CD4-positive, alpha-beta T cell treated with Interleukin-4 for 1 hour (primary cell): ENCODE results near the gene GPR132.

Experiments used
- DNase-seq, 2 donors: peaks; one replicate each; pipeline ENCODE4 v3.0.0-alpha.2; 2020 to 2022

The GPR132 gene

DNA sequence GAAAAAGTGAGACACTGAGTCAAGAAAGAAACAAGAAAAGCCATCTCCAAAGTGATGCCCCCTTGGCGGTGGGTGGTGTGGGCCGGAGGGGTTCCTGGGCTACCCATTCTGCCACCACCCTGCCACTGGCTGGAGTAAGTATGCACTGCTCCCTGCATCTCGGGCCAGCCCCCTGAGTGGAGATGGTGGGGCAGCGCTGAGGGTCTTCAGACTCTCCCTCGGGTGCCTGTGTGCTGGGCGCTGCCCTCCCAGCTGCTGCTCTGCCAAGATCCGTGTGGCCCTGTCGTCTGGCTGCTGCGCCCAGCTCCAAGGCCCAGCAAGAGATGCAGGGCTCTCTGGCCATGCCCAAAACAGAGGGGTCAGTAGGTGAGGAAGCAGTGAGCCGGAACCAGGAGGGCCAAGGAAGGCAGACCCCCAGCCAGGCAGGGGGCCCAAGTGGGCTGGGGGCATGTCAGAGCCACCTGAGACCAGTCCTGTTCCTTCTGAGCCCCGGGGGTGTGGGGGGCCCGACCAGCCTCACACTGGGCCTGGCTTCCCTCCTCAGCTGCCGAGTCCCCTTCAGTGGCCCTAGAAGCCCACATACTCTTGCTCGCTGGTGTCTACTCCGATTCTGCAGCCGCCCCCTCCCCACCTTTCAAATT, 5.2 kb downstream of the GPR132 start:
- no peak for DNase-seq

DNA sequence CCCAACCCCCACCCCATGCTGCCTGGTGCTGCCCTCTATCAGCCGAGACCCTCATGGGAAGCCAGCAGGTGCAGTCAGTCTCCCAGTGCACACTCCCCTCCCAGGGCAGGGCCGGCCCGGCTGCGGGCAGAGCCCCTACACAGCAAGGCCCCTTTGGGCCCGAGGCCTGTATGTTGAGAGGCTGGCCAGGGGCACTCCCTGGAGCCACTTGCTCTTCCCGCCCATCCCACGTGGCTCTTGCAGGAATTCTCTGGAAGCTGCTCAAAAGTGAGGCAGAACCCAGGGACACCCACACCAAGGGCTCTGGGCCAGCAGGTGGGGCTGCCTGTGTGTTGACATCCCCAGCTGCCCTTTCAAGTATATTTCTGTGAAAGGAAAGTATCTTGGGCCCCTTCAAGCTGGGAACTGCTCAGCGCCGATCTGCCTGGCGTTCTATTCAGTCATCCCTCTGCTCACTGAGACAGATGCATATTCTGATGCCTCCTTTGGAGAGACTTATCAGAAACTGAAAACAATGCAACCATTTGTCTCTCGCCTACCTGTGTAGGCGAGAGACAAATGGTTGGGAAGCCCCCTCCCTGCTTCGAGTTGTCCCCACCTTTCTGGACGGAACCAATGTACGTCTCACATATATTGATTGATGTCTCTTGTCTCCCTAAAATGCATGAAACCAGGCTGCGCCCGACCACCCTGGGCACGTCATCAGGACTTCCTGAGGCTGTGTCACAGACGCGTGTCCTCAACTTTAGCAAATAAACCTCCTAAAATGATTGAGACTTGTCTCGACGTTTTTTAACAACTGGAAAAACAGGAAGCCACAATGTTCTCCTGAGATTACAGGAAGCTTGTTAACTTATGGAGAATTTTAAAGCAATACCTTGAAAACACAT, 6.0 kb downstream of the GPR132 start:
- DNase-seq, result peak; percentile 64 to 77

DNA sequence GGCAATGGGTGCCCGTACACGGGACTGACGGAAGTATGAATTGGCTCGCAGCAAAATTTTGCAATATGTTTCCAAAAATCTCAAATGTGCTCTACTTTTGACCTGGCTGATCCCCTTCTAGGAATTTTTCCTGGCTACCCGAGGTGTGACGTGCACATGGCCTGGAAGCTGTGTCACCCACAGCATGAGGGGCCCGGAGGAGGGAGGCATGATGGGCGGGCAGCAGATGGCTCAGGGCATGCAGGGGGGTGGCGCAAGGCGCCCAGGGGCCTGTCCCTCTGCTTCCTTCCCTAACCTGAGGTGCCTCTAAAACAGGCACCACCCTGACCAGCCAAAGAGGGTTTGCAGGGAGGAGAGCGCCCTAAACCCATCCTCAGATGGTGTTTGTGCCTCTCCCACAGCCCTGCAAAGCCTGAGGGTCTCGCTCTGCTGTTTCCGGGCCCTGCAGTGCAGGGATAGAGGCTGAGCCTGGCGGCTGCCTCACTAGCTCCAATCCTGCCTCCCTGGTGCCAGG, 6.7 kb downstream of the GPR132 start:
- DNase-seq, result no peak

DNA sequence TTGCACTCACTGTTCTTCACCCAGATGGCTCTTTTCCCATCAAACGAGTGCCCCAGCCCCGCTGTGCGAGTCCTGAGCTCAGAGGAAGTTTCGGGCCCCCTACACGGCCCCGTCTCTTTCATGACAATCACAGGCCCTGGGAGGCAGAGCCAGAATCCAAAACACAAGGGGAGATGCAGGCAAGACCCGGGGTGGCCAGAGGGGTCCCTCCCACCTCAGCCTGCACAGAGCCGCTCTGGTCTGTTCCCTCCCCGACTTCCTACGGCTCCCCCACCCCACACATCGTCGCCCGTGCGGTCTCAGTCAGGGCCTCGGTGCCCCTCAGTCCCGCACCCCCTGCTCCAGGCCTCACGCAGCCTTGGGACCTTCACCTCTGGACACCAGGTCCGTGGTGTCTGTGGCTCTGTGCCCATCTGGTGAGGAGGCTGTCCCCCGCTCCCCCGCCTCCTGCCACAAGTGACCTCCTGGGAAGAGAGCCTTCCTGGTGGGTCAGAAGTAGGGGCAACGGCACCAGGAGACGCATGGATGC, 8.9 kb downstream of the GPR132 start:
- DNase-seq, result no peak

DNA sequence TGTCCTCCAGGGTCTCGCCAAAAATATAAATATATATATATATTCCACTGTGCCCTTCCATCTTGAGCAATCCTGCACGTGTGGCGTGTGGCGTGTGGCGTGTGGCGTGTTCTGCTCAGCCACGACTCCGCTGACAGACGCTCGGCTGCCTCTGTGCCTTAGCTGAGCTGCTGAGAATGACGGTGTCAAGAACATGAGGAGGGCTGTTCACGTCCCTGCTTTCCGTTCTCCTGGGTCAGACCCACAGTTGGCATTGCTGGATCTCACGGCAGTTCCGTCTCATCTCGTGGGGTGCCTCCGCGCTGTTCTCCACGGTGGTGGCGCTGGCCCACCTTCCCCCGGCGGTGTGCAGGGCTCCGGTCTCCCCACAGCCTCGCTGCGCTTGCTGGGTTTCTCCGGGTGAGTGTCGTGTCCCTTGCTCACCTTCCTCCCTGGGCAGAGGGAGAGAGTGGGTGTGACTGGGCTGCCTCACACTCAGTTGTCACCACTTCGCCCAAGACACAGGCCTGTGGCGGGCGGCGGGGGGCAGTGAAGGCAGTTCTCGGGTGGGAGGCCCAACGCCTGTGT, 9.4 kb downstream of the GPR132 start:
- no peak for DNase-seq

DNA sequence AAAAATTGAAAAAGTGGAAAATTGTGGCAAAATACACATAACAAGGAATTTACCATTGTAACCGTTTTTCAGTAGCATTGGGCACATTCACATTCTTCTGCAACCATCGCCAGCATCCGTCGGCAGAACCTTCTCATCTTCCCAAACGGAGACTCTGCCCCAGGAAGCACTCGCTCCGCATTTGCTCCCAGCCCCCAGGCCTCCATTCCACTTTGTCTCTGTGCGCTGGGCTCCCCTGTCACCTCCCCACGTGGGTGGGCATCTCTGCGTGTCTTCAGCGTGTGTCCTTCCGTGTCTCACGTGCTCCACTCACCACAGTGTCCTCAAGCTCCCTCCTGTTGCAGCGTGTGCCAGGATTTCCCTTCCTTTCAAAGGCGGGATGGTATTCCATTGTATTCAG, 9.9 kb downstream of the GPR132 start:
- DNase-seq, result no peak

DNA sequence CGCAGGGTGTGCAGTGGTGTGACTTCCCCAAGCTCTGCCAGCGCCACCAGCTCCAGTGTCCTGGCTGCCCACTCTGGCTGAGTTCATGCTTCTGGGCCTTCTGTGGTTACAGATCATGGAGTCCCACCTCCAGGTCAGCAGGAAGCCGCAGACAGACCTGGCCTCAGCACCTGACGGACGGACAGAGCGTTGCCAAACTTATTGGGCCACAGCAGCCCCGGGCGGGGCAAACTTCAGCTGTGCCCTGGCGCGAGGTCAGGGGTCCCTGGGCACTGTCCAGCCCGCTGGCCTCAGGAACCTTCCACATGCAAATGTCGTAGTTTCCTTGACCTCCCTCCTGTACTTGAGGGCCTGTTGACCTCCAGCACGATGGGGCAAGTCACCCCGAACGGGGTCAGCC, 11.2 kb downstream of the GPR132 start:
- no peak for DNase-seq

DNA sequence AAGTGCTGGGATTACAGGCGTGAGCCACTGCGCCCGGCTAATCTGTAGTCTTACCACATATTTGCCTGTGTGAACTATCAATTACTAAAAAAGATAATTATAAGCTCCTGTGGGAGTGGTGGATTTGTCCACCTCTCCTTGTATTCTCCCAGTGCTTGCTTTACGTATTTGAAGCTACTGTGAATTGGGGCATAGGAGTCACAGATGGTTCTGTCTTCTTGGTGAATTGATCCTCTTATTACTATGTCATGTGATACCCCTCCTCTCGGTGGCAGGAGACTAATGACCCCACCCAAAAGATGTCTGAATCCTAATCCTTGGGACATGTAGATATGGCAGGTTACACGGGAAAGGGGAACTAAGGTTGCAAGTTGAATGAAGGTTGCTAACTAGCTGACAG, 11.8 kb downstream of the GPR132 start:
- no peak for DNase-seq

DNA sequence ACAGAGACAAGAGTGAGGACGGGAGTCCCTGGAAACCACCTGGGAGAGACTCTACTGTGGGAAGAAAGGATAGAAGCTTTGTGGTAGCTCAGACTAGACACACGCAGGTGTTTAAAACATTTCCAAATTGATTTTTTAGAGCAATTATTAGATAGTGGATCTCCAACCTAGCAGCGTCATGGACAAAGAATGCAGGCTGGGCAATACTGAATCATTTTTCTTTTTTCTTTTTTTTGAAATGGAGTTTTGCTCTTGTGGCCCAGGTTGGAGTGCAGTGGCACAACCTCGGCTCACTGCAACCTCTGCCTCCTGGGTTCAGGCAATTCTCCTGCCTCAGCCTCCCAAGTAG, 13.1 kb downstream of the GPR132 start:
- no peak for DNase-seq

DNA sequence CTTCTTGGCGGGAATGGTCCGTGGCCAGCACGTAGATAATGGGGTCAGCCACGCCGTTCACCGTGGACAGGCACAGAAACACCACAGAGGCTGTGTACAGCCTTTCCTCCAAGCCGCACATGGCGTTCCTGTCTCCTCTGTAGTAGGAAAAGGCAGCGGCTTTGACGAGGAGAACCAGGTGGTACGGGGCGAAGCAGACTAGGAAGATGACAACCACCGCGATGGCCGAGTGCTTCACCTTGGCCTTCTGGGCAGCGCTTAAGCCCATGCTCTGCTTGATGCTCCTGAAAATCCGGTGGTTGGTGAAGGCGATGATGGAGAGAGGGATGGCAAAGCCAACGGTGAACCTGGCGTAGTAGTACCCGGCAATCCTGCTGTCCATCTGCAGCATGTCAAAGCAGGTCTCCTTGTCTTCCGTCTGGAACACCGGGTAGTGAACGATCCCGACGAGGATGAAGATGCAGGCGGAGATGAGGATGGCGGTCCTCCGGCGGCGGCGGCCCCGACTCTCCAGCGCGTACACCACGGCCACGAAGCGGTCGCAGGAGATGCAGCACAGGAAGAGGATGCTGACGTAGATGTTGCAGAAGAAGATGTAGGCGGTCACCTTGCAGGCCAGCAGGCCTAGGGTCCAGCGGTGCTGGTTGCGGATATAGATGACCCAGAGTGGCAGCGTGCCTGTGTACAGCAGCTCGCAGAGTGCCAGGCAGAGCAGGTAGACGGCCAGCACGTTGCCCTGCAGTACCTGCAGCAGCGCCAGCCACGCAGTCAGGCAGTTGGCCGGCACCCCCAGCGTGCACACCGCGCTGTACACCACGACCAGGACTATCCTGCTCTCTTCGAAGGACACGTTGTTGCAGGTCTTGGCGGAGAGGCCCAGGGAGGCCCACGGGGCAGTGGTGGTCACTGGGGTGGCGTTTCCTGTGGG, 13.8 kb downstream of the GPR132 start:
- no peak for DNase-seq

DNA sequence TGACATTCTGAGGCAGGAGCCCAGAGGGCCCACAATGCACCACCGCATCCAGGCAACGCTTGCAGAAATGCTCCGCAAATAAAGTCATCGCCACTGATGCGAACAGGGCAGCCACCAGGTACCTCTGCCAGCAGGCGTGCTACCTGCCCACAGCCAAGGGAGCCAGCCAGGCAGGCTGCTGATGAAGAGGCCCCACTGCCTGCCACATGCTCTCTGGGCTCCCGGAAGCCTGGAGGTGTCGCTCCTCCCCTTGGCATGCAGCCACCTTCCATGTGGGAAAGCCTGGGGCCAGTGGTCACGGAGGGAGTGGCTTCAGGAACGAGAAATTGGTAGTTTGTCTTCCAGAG, 14.7 kb downstream of the GPR132 start:
- DNase-seq, result no peak

DNA sequence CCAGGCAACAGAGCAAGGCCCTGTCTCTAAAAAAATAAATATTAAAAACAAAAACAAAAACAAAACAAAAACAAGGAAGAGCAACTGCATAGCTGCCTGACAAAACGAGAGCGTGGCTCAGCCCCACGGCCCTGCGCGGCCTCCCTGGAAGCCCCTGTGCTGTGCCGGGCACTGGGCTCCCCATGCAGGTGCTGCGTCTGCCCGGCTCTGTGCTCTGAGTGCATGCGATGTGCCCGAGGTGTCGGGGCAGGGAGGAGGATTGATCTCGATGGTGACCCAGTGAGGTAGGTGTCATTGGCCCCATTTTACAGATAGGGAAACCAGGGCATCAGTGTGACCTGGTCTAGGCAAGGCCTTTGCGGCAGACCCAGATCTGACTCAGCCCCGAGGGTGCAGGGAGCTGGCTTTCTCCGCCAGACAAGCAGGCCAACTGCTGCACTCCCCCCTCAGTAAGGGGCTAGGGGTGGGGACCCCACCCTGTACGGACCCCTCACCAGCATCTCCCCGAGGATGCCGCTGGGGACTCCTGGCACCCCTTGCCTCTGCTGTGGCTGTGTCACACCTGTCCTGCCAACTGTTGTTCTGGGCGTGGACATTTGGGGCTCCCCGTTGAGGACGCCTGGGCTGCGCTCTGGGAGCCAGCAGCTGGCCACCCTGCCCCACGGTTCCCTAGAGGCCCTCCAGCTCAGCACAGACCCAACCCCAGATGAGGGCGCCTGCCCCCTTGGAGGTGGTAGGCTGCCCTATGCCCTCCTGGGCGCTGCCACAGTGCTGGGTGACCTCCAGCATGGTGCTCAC, 15.3 kb downstream of the GPR132 start:
- DNase-seq, result no peak

DNA sequence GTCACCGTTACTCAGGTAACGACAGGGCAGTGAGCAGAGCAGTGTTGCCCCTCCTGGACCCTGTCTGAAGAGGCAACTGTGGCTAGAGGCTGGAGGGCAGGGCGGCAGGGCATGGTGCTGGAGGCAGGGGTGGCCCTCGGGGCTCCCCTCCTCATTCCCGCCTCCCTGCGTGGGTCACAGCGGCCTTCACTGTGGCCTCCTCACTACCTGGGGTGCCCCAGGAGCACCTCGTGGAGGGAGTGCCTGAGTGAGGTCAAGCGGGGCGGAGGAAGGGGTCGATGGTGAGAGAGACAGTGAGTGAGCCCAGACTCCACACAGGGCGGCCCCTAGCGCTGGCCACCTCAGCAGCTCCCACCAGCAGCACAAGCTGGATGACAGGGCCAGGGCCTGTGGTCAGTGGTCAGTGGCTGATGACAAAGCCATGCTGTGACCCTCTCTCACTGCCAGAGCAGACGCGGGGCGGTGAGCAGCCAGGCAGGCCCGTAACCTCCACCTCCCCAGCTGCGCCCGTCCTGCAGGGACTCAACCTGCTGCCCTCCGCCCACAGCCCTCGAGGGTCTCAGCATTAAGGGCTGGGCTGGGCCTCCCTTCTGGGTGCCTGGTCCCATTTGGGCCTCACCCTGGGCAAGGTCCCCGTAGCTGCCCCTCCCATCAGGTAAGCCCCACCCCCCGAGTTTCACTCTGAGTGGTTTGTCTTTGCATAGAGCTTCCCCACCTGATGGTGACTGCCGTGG, 17.8 kb downstream of the GPR132 start:
- no peak for DNase-seq

DNA sequence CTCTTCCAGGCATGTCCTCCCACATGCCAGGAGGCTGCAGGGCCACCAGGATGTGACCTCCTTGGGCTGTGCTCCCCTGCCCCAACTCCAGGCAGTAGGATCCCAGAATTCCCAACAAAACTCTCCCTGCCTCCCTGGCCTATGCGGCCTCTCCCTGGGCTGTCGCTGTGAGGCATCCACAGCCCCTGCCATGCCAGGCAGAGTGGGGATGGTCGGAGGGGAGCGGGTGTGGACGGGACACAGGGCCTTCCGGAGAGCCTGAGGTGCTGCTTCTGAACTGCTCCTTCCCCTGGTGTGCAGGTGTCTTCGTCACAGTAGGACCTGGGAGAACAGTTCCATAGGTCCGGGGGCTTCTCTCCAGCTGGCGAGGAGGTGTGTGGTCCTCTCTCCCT, 18.3 kb downstream of the GPR132 start:
- DNase-seq, result no peak

DNA sequence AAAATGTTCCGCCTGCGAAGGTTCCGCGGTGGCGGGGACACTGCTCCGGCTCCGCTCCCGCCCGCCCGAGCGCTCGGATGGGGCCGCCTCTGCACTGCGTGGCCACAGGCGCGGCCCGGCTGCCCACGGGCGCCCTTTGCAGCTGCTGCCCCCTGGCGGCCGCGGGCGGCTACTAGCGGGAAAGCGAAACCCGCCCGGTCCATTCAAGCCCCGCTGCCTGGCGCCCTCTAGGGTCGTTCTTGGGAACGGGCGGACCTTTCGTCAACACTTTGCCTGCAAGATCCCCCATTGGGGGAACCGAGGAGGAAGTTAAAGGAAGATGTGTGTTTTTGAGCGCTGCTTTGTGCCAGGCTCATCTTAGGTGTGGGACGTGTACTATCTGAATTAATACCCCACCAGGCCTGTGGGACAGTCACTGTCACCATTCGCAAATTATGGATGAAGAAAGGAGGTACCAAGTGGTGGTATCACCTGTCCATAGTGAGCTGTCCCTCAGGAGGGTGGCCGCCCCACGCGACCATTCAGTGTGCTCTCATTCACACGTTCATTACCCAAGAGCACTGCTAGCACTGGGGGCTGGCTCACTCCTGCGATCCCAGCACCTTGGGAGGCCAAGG, 19.4 kb downstream of the GPR132 start:
- peak; percentile 91 for DNase-seq

DNA sequence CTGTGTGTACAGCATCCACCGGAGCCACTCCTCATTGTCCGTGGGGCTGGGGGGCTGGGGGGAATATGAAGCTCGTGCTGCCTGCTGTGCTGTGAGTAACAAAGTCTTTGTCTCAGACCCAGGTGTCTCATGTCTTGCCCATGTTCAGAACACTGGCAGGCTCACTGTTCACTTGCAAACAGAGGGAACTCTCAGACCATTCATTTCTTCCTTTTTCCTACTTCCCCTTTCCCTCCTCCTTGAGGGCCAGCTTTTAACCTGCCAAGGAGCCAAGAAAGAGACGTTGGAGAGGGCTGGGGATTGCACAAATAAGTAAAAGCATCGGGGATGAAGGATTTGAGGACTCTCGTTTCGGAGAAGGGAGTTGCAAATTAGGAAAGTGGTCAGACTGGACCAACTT, 21.6 kb downstream of the GPR132 start:
- no peak for DNase-seq

DNA sequence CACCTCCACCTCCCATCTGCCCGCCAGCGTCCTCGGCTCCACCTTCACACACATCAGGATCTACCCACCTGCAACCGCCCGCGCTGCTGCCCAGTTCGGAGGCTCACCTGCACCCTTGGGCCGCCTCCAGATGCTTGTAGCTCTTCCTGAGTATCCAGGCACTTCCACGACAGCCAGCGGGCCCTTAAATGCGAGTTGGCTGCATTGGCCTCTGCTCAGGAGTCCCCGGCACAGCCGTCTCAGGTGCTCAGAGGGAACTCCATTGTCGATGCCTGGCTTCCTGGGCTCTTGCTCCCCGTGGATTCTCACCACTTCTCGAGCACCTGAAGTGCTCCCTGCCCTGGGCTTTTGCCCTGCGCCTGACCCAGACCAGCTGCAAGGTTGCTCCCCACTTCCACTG, 22.4 kb downstream of the GPR132 start:
- DNase-seq, result no peak

DNA sequence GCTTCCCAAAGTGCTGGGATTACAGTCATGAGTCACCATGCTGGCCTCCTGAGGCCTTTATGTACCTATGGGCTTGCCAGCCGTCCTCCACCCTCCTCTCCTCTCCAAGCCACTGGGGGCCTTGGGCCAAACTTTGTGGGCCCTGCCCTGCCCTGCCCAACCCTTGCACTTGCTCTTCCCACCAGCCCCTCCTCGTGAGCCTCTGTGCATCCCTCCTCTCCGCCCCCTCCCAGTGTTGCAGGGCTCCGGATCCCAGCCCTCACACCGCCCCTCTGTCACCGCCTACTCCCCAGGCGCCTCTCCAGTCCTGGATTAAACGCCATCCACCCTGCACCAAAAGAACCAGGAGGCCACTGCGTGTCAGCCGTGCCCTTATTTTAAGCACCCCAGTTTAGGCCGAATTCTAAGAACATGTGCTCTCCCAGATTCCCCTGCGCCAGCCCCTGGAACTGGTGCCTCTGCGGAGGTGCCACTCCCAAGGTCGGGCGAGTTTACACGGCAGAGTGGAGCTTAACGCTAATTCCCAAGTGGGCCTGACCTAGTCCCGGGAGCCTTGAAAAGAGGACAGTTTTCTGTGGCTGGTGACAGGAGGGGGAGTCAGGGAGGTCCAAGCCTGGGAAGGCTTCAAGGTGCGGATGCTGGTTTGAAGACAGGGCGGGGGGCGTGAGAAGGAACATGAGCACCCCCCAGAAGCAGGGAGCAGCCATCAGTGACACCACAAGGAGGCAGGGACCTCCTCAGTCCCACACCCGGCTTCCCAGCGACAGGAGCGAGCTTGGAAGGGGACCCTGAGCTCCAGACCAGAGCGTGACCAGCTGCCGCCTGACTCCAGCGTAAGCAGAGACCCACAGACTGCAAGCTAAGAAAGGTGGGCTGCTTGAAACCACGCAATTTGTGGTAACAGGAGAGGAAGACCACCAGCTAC, 23.1 kb downstream of the GPR132 start:
- DNase-seq, result no peak

DNA sequence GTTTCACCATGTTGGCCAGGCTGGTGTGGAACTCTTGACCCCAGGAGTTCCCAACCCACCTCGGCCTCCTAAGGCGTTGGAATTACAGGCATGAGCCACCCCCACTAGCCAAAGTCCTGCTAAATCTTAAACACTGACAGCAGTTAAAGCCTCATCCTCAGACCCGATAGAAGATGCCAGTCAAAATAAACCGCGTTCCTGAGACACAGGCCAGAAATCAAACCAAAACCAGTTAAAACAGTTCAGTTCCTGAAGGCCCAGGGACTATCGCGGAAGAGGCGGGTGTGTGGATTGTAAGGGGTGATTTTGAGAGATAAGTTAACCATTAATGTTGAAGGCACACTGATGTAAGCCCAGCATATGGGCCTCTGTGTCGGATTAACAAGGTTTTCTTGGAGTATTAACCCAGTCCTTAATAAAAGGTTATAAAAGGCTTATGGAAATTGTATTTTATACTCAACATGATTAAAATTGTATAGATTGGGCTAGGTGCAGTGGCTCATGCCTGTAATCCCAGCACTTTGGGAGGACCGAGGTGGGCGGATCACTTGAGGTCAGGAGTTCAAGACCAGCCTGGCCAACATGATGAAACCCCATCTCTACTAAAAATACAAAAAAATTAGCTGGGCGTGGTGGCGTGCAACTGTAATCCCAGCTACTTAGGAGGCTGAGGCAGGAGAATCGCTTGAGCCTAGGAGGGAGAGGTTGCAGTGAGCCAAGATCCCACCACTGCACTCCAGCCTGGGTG, 25.6 kb downstream of the GPR132 start:
- DNase-seq, result no peak
